Measurements from ENCODE around the gene CRLF1. TPM values are rescaled to one million over a fixed set of nuclear protein-coding genes. Genes with fewer than 3 reads are reported as not detected.
"Not testable (repeated sequence)": the region's sequence is repeated elsewhere in the genome, so short reads cannot be mapped to it uniquely, and the experiment has no call there.

CRLF1 gene
- total RNA-seq, 2 experiments from 2014 or later: not detected

DNA sequence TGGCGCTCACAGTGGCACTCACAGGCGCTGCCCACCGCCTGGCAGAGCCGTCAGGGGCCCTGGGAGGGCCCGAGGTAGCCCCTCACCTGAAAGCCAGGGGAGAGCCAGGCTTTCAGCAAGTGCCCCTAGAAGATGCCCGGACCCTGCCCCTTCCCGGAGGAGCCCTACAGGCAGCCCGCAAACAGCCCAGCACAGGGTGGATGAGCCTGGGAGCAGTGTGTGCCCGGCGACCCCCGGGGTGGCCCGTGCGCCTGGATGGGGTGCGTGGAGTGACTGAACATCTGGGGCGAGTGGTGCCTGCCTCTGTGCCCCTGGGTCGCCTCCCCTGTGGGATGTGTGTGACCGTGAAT lies 1.4 kb downstream of the CRLF1 start:
- Mint-ChIP-seq H3K4me3 (no peak overlapping the region), H3K27me3 (peaks cover 64% of the 10 kb centered on the region), H3K4me1 (ENCODE audit: low read depth) (peaks cover 4% of the 10 kb centered on the region), H3K9me3 (no peaks in the 10 kb centered on the region), H3K27ac (no peak overlapping the region), H3K36me3 (ENCODE audit: low read depth) (no peaks in the 10 kb centered on the region)
- DNase-seq (no peak), ATAC-seq (no peak)
- POLR2A ChIA-PET: interaction anchor here (0.6 to 1.2 kb wide), 2 partner anchors 11 to 234 kb away, joined by 3 read pairs; no protein-coding TSS in a partner anchor
- intact Hi-C loops (cut with micrococcal nuclease): no loop called here
- TF ChIP-seq, protein P1, sequence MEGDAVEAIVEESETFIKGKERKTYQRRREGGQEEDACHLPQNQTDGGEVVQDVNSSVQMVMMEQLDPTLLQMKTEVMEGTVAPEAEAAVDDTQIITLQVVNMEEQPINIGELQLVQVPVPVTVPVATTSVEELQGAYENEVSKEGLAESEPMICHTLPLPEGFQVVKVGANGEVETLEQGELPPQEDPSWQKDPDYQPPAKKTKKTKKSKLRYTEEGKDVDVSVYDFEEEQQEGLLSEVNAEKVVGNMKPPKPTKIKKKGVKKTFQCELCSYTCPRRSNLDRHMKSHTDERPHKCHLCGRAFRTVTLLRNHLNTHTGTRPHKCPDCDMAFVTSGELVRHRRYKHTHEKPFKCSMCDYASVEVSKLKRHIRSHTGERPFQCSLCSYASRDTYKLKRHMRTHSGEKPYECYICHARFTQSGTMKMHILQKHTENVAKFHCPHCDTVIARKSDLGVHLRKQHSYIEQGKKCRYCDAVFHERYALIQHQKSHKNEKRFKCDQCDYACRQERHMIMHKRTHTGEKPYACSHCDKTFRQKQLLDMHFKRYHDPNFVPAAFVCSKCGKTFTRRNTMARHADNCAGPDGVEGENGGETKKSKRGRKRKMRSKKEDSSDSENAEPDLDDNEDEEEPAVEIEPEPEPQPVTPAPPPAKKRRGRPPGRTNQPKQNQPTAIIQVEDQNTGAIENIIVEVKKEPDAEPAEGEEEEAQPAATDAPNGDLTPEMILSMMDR (IDR thresholded peaks at IDR 0.05): no peak
- CTCF ChIA-PET: no interaction called here

DNA sequence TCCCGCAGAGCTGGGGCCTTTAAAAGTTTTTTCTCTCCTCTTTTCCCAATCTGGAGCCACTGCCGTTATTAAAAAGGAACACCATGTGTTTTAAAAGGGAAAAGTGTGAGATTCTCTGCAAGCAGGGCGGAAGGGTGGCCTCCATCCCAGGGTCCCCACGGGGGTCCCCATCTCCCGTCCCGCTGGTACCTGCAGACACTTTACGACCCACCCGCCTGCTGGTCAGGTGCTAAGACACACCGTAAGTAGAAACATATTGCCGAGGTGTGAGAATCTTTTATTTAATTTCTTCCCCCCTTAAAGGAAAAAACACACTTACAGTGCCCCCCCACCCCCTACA lies 1.8 kb downstream of the CRLF1 start:
- Mint-ChIP-seq H3K9me3 (no peaks in the 10 kb centered on the region), H3K27me3 (peaks cover 61% of the 10 kb centered on the region)

DNA sequence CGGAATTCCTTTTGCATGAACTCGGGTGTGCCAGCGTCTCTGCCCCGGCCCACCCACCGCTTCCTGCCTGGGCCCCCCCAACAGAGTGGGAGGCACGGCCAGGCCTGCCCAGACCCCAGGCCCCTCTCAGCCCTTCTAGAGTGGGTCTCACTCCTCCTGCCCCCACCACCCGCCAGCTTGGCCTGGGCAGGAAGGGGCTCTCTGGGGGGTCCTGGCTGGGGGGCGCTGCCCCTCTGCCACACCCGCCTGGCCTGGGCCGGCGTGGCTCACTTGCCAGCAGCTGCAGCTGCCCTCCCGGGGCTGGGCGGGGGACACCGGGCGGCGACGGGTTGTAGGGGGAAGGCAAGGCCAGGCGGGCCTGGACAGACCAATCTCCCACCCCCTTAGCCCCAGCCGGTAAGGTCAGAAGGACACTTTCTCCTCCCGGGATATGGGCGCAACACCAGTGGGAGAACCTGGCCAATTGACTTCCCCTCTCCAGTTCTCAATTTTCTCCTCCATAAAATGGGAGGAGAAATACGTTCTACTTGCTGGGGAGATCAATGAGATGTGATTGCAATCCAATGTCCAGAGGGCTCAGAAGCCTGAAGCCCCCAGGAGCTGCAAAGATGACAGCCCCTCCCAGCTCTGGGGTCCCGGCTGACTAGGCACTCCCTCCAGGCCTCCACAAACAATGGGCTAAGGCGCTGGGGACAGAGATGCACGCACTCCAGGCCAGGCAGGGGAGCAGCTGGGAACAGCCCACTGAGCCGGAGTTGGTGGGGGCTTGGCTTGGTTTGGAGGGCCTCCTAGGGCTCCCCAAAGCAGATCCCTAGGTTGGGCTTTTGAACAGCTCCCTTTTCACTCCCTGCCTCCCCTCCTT lies 2.4 kb downstream of the CRLF1 start:
- no peak for DNase-seq
- H3K9me3 Mint-ChIP-seq: no peaks in the 10 kb centered on the region
- no peak overlapping the region for H3K4me3 Mint-ChIP-seq
- intact Hi-C loops (cut with micrococcal nuclease): no loop called here
- H3K27ac Mint-ChIP-seq: no peak overlapping the region
- TF ChIP-seq, protein P1 (IDR thresholded peaks at IDR 0.05): no peak
- POLR2A ChIA-PET: interaction anchor here (0.6 to 1.2 kb wide), 2 partner anchors 10 to 235 kb away, joined by 3 read pairs; no protein-coding TSS in a partner anchor
- no peak for ATAC-seq
- peaks cover 4% of the 10 kb centered on the region for H3K4me1 Mint-ChIP-seq (ENCODE audit: low read depth)
- CTCF ChIA-PET: interaction anchor here (1.3 kb wide), 1 partner anchor 83 kb away, joined by 4 read pairs; no protein-coding TSS in a partner anchor
- peaks cover 55% of the 10 kb centered on the region for H3K27me3 Mint-ChIP-seq
- H3K36me3 Mint-ChIP-seq (ENCODE audit: low read depth): no peaks in the 10 kb centered on the region

More for the DNA sequence above, 1.8 kb downstream of the CRLF1 start:
- Mint-ChIP-seq H3K36me3 (ENCODE audit: low read depth) (no peaks in the 10 kb centered on the region), H3K27ac (no peak overlapping the region), H3K4me1 (ENCODE audit: low read depth) (peaks cover 4% of the 10 kb centered on the region), H3K4me3 (no peak overlapping the region)
- ATAC-seq (no peak), DNase-seq (no peak)
- ChIA-PET POLR2A (interaction anchor here (0.6 to 1.2 kb wide), 2 partner anchors 10 to 235 kb away, joined by 3 read pairs; no protein-coding TSS in a partner anchor), CTCF (no interaction called here)
- intact Hi-C loops (cut with micrococcal nuclease): no loop called here
- TF ChIP-seq, protein P1 (IDR thresholded peaks at IDR 0.05): no peak

DNA sequence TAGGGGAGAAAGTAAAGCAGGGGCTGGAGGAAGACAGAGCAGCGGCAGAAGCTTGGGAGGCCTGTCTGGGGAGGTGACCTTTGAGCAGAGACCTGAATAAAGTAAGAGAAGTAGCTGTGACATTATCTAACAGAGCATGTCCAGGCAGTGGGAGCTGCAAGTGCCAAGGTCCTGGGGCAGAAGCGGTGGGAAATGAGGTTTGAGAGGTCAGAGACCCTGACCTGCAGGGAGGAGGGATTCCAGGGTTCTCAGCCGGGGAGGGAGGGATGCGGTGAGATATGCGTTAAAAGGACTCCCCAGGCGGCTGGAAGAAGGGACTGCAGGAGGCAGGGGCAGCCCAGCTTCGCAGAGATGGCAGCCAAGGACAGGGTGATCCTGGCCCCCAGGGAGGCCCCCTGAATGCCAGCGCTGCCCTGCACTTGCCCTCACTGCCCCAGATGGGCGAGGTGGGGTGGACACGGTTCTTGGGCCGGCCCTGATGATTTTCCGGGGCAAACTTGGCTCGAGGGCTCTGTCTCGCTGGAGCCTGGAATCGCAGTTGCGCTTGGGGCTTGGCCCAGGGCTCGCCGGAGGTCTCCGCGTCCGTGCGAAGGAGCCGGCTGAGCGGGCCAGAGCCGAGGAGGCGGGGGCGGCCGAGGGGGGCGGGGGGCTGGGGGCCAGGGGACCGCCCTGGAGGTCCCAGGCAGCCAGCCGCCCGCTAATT lies 3.2 kb downstream of the CRLF1 start:
- intact Hi-C loops (cut with micrococcal nuclease): no loop called here
- Mint-ChIP-seq H3K4me1 (ENCODE audit: low read depth) (peaks cover 4% of the 10 kb centered on the region), H3K27me3 (peaks cover 47% of the 10 kb centered on the region), H3K27ac (no peak overlapping the region), H3K36me3 (ENCODE audit: low read depth) (no peaks in the 10 kb centered on the region), H3K4me3 (no peak overlapping the region), H3K9me3 (no peaks in the 10 kb centered on the region)
- TF ChIP-seq, protein P1 (IDR thresholded peaks at IDR 0.05): peak; percentile 23
- peak; percentile 79 for ATAC-seq
- ChIA-PET CTCF (interaction anchor here (1.3 kb wide), 1 partner anchor 83 kb away, joined by 4 read pairs; no protein-coding TSS in a partner anchor), POLR2A (interaction anchor here (1.0 kb wide), 1 partner anchor 18 kb away, joined by 3 read pairs; no protein-coding TSS in a partner anchor)
- peak; percentile 40 for DNase-seq

DNA sequence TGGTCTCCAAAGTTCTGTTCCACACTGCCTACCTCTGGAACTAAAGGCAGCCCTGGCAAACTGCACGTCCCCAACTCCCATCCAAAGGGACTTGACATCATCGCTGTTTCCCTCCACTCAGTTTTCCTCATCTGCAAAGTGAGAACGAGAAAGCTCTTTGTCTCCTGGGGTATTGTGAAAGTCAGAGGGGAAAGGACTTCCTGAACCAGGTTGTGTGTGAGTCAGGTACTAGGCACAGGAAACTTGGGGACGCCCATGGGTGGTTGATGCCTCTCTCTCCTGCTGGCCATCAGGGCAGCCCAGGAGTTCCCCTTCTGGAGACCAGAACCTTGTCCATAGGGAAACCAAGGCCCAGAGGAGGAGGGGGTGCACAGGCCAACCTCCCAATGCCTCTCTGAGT lies 4.7 kb downstream of the CRLF1 start:
- TF ChIP-seq, protein P1 (IDR thresholded peaks at IDR 0.05): no peak
- DNase-seq (no peak), ATAC-seq (no peak)
- ChIA-PET POLR2A (no interaction called here), CTCF (no interaction called here)
- intact Hi-C loops (cut with micrococcal nuclease): no loop called here
- H3K9me3 Mint-ChIP-seq: no peaks in the 10 kb centered on the region
- no peaks in the 10 kb centered on the region for H3K36me3 Mint-ChIP-seq (ENCODE audit: low read depth)
- peaks cover 4% of the 10 kb centered on the region for H3K4me1 Mint-ChIP-seq (ENCODE audit: low read depth)
- H3K27ac Mint-ChIP-seq: no peak overlapping the region
- peaks cover 34% of the 10 kb centered on the region for H3K27me3 Mint-ChIP-seq
- no peak overlapping the region for H3K4me3 Mint-ChIP-seq

DNA sequence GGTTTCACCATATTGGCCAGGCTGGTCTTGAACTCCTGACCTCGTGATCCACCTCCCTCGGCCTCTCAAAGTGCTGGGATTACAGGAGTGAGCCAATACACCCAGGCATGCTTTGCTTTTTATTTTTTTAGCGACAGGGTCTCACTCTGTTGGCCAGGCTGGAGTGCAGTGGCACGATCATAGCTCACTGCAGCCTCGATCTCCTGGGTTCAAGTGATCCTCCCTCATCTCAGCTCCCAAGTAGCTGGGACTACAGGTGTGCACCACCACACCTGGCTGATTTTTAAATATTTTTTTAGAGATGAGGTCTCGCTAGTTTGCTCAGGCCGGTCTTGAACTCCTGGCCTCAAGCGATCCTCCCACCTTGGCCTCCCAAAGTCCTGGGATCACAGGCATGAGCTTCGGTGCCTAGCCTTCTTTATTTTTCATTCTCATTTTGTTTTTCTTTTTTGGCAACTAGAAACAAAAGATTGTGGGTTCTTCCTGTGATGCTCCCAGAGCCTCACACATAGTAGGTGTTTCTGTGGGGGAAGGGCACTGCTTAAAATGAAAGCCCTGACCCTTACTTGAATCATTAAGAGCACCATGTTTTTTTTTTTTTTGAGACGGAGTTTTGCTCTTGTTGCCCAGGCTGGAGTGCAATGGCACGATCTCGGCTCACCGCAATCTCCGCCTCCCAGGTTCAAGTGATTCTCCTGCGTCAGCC lies 5.8 kb downstream of the CRLF1 start:
- ATAC-seq; H3K4me3 Mint-ChIP-seq; CTCF ChIA-PET; H3K27ac Mint-ChIP-seq; intact Hi-C loops (cut with micrococcal nuclease); H3K36me3 Mint-ChIP-seq (ENCODE audit: low read depth); H3K4me1 Mint-ChIP-seq (ENCODE audit: low read depth); H3K9me3 Mint-ChIP-seq; DNase-seq: not testable (repeated sequence)
- POLR2A ChIA-PET: interaction anchor here (0.6 kb wide), 1 partner anchor 80 kb away, joined by 3 read pairs; no protein-coding TSS in a partner anchor
- H3K27me3 Mint-ChIP-seq: peaks cover 36% of the 10 kb centered on the region
